Calu3 (cell line): Measurements from ENCODE around the gene LCE1F. TPM values are rescaled to one million over a fixed set of nuclear protein-coding genes. Genes with fewer than 3 reads are reported as not detected.

Experiments
- BruUV-seq: library from RNA; stranded (reverse); fragments of 400-500 nt; replicated peaks from 2 replicates; lab custom pipeline; 2021; lab: Mats Ljungman, UMichigan
- CTCF ChIA-PET: fragments of 300-600 bp; sonication (Branson Sonifier 250); formaldehyde crosslinking; loops from one replicate; lab custom pipeline; 2022; ENCODE audit warnings: antibody characterized with exemption; lab: Charles Lee
- DNase-seq: peaks from one replicate; pipeline ENCODE4 v3.0.0; 2022
- H3K27ac Mint-ChIP-seq: one replicate; pipeline ENCODE4 v1.8.0; 2022; ENCODE audit warnings: mixed read lengths; ENCODE audit not compliant: unreplicated experiment
- H3K27me3 Mint-ChIP-seq: one replicate; pipeline ENCODE4 v1.8.0; 2022; ENCODE audit warnings: mixed read lengths; ENCODE audit not compliant: unreplicated experiment
- H3K36me3 Mint-ChIP-seq: one replicate; pipeline ENCODE4 v1.8.0; 2022; ENCODE audit warnings: mild to moderate bottlenecking, moderate library complexity, mixed read lengths; ENCODE audit not compliant: insufficient read depth, unreplicated experiment
- H3K4me1 Mint-ChIP-seq: one replicate; pipeline ENCODE4 v1.8.0; 2022; ENCODE audit warnings: mild to moderate bottlenecking, low read depth, mixed read lengths; ENCODE audit not compliant: unreplicated experiment
- H3K4me3 Mint-ChIP-seq: one replicate; pipeline ENCODE4 v1.8.0; 2022; ENCODE audit warnings: mild to moderate bottlenecking, low read depth, moderate library complexity, mixed read lengths; ENCODE audit not compliant: unreplicated experiment
- H3K9me3 Mint-ChIP-seq: one replicate; pipeline ENCODE4 v1.8.0; 2022; ENCODE audit warnings: low read depth, mixed read lengths; ENCODE audit not compliant: unreplicated experiment
- intact Hi-C: fragments of 100-400 bp; cut with micrococcal nuclease; formaldehyde crosslinking; loops from one replicate; pipeline ENCODE4 v1.10.0; 2022; ENCODE audit not compliant: unreplicated experiment
- total RNA-seq: library from RNA; stranded (reverse); gene quantifications from 2 replicates; pipeline ENCODE4 v1.2.3, GENCODE V29; 2022
- TF ChIP-seq, protein P1 (sequence below): fragments of 200-600 bp; IDR thresholded peaks from one replicate; pipeline ENCODE4 v1.8.0; 2022; ENCODE audit warnings: antibody characterized with exemption; ENCODE audit not compliant: unreplicated experiment

Gene LCE1F
- total RNA-seq, 1 experiment from 2014 or later: not detected

DNA sequence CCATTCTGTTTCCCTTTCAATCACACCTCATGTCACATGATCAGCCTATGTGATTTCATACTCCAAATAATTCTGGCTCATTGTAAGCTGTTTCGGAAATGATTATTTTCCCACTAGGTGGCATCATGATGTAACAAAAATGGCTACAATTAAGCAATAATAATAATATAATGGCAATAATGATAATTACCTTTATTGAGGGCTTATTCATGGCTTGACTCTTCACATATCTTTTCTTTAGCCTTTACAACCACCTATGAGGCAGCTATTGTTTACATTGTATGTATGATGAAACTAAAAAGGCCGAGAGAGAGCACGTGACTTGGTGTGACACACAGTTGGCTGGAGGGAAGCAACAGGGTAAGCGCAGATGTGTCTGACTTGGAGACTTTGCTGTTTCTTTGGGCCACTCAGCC, 29.6 kb upstream of the LCE1F start:
- H3K9me3 Mint-ChIP-seq: no peaks in the 10 kb centered on the region
- no TSS peak for BruUV-seq
- no peak overlapping the region for H3K27ac Mint-ChIP-seq
- TF ChIP-seq, protein P1, sequence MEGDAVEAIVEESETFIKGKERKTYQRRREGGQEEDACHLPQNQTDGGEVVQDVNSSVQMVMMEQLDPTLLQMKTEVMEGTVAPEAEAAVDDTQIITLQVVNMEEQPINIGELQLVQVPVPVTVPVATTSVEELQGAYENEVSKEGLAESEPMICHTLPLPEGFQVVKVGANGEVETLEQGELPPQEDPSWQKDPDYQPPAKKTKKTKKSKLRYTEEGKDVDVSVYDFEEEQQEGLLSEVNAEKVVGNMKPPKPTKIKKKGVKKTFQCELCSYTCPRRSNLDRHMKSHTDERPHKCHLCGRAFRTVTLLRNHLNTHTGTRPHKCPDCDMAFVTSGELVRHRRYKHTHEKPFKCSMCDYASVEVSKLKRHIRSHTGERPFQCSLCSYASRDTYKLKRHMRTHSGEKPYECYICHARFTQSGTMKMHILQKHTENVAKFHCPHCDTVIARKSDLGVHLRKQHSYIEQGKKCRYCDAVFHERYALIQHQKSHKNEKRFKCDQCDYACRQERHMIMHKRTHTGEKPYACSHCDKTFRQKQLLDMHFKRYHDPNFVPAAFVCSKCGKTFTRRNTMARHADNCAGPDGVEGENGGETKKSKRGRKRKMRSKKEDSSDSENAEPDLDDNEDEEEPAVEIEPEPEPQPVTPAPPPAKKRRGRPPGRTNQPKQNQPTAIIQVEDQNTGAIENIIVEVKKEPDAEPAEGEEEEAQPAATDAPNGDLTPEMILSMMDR: no peak
- intact Hi-C loops: loop anchor here (5.0 to 10.0 kb wide), 3 partner anchors 122 to 480 kb away; no protein-coding TSS in a partner anchor
- H3K36me3 Mint-ChIP-seq: peaks cover 4% of the 10 kb centered on the region
- peak; percentile 21 for DNase-seq
- H3K4me1 Mint-ChIP-seq: peaks cover 10% of the 10 kb centered on the region
- CTCF ChIA-PET: interaction anchor here (0.6 to 1.4 kb wide), 4 partner anchors 14 to 124 kb away, joined by 3 to 6 read pairs (median 4); no protein-coding TSS in a partner anchor
- no peak overlapping the region for H3K4me3 Mint-ChIP-seq
- peaks cover 55% of the 10 kb centered on the region for H3K27me3 Mint-ChIP-seq

- BruUV-seq: no TSS peak
- H3K36me3 Mint-ChIP-seq: peaks cover 4% of the 10 kb centered on the region
- H3K4me3 Mint-ChIP-seq: no peak overlapping the region
- TF ChIP-seq, protein P1: no peak
- intact Hi-C loops: loop anchor here (5.0 to 10.0 kb wide), 3 partner anchors 121 to 479 kb away; no protein-coding TSS in a partner anchor
- peaks cover 10% of the 10 kb centered on the region for H3K4me1 Mint-ChIP-seq
- H3K27ac Mint-ChIP-seq: no peak overlapping the region
- no peaks in the 10 kb centered on the region for H3K9me3 Mint-ChIP-seq
- DNase-seq: no peak
- peaks cover 61% of the 10 kb centered on the region for H3K27me3 Mint-ChIP-seq
- CTCF ChIA-PET: interaction anchor here (0.6 to 1.4 kb wide), 3 partner anchors 13 to 124 kb away, joined by 3 to 4 read pairs (median 3); no protein-coding TSS in a partner anchor
Measured at GRCh38 chr1:152745765-152746444, 29.0 kb upstream of the LCE1F start.

DNA sequence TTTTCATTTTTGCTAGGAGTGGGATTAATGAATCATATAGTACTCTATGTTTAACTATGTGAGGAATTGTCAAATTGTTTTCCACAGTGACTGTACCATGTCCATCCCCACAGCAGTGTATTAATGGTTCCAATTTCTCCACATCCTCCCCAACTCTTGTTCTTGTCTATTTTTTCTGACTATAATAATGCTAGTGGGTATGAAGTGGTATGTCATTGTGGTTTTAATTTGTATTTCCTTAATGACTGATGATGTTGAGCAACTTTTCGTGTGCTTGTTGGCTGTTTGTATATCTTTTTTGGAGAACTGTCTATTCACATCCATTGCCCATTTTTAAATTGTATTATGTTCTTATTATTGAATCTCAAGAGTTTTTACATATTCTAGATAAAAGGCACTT, 27.1 kb upstream of the LCE1F start:
- Mint-ChIP-seq H3K9me3 (no peaks in the 10 kb centered on the region), H3K27me3 (peaks cover 67% of the 10 kb centered on the region), H3K4me3 (no peak overlapping the region), H3K36me3 (peaks cover 4% of the 10 kb centered on the region), H3K4me1 (peaks cover 10% of the 10 kb centered on the region), H3K27ac (no peak overlapping the region)
- no TSS peak for BruUV-seq
- no peak for DNase-seq
- TF ChIP-seq, protein P1: no peak
- intact Hi-C loops: loop anchor here (5.0 to 10.0 kb wide), 3 partner anchors 119 to 477 kb away; no protein-coding TSS in a partner anchor
- CTCF ChIA-PET: no interaction called here

DNA sequence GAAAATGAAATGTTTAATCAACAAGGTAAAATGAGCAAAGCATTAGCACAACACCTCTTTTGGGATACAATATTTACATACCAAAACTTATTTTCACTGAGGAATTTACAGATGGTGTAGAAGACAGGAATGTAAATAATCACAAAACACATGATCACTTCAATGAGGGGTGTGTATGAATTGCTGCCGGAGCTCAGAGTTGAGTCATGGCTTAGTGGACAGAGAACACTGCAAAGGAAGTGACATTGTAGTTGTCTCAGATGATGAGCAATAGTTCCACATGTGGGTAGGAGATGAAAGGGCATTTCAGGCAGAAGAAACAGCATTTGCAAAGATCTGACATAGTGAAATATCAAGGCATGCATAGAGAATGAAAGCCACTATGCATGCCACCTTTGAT, 22.7 kb upstream of the LCE1F start:
- Mint-ChIP-seq H3K27me3 (peaks cover 82% of the 10 kb centered on the region), H3K4me3 (no peak overlapping the region), H3K4me1 (no peaks in the 10 kb centered on the region), H3K36me3 (no peaks in the 10 kb centered on the region), H3K27ac (no peak overlapping the region), H3K9me3 (no peaks in the 10 kb centered on the region)
- BruUV-seq: no TSS peak
- intact Hi-C loops: no loop called here
- CTCF ChIA-PET: interaction anchor here (0.5 to 0.7 kb wide), 4 partner anchors 25 to 499 kb away, joined by 3 read pairs; no protein-coding TSS in a partner anchor
- DNase-seq: no peak
- TF ChIP-seq, protein P1: no peak
